Keratinocyte (primary cell): ENCODE results near the gene PBX2. TPM values are rescaled to one million over a fixed set of nuclear protein-coding genes. Genes with fewer than 3 reads are reported as not detected.

Experiments used
- DNase-seq: peaks from one replicate; pipeline ENCODE4 v3.0.0-alpha.2; 2011; ENCODE audit warnings: low read depth, missing footprints, low spot score
- FAIRE-seq: peaks from 2 replicates; lab custom pipeline; 2011; peaks lifted over from hg19 to GRCh38; lab: Jason Lieb, UNC
- H2AFZ ChIP-seq: 2 replicates; pipeline ENCODE4 v1.6.0; 2012; ENCODE audit warnings: low read length, control low read depth, inconsistent platforms; ENCODE audit not compliant: control insufficient read depth
- H3K27ac ChIP-seq: 2 replicates; pipeline ENCODE4 v1.5.1; 2011; ENCODE audit warnings: low read length; ENCODE audit not compliant: control insufficient read depth, insufficient read depth
- H3K27me3 ChIP-seq: 3 replicates; pipeline ENCODE4 v1.6.0; 2011; ENCODE audit warnings: low read length; ENCODE audit not compliant: control insufficient read depth, insufficient read depth; ENCODE audit errors: extremely low read depth
- H3K36me3 ChIP-seq, 2 experiments: 2 replicates in 1 of 2; 3 replicates in 1 of 2; pipeline ENCODE4 v1.5.1; 2011; ENCODE audit warnings: low read length in 2 of 2, mild to moderate bottlenecking in 1 of 2; ENCODE audit not compliant: control insufficient read depth in 2 of 2, insufficient read depth in 2 of 2; ENCODE audit errors: extremely low read depth in 1 of 2
- H3K4me1 ChIP-seq: 3 replicates; pipeline ENCODE4 v1.5.1; 2011; ENCODE audit warnings: low read length; ENCODE audit not compliant: control insufficient read depth, insufficient read depth; ENCODE audit errors: extremely low read depth
- H3K4me2 ChIP-seq: 3 replicates; pipeline ENCODE4 v1.6.0; 2011; ENCODE audit warnings: low read depth, low read length; ENCODE audit not compliant: control insufficient read depth, insufficient read depth; ENCODE audit errors: extremely low read depth
- H3K4me3 ChIP-seq, 3 experiments: fragments of 200-600 bp in 1 of 3; sonication (generic) in 1 of 3; 2 replicates in 2 of 3; 3 replicates in 1 of 3; pipeline ENCODE4 v1.5.1; 2011 to 2016; ENCODE audit warnings: low read length in 3 of 3, mild to moderate bottlenecking in 3 of 3, control low read depth in 2 of 3, inconsistent platforms in 1 of 3, low read depth in 1 of 3, mixed read lengths in 1 of 3, mixed run types in 1 of 3, moderate library complexity in 1 of 3; ENCODE audit not compliant: control insufficient read depth in 2 of 3, insufficient read depth in 2 of 3; ENCODE audit errors: extremely low read depth in 1 of 3
- H3K79me2 ChIP-seq: 2 replicates; pipeline ENCODE4 v1.6.0; 2012; ENCODE audit warnings: low read length; ENCODE audit not compliant: control insufficient read depth, insufficient read depth
- H3K9ac ChIP-seq: 3 replicates; pipeline ENCODE4 v1.6.0; 2011; ENCODE audit warnings: low read length; ENCODE audit not compliant: control insufficient read depth, insufficient read depth; ENCODE audit errors: extremely low read depth
- H3K9me1 ChIP-seq: 3 replicates; pipeline ENCODE4 v1.6.0; 2011; ENCODE audit warnings: low read length; ENCODE audit not compliant: control insufficient read depth, insufficient read depth; ENCODE audit errors: extremely low read depth
- H3K9me3 ChIP-seq: 2 replicates; pipeline ENCODE4 v1.5.1; 2012; ENCODE audit warnings: low read depth, low read length; ENCODE audit not compliant: control insufficient read depth
- H4K20me1 ChIP-seq: 3 replicates; pipeline ENCODE4 v1.6.0; 2011; ENCODE audit warnings: low read length; ENCODE audit not compliant: control insufficient read depth, insufficient read depth; ENCODE audit errors: extremely low read depth
- EZH2 ChIP-seq: IDR thresholded peaks from one replicate; pipeline ENCODE4 v1.6.1; 2012; ENCODE audit warnings: inconsistent platforms, mild to moderate bottlenecking, low read length, moderate library complexity
- dilution Hi-C: fragments of 300-500 bp; cut with MboI; formaldehyde crosslinking; loops from one replicate; pipeline ENCODE4 v1.7.0; 2020; ENCODE audit warnings: low sequenced_read_pairs; ENCODE audit not compliant: extremely low pct_ligation_motif_present
- polyA plus RNA-seq, 5 experiments: library from polyadenylated mRNA; depleted of rRNA in 3 of 5; stranded (reverse) in 3 of 5; stranded (forward) in 1 of 5; unstranded in 1 of 5; fragments of >200 nt; gene quantifications; 1 replicate in 1 of 5; 2 replicates in 3 of 5; 3 replicates in 1 of 5; pipeline versions ENCODE4 v1.2.1 to v1.2.3, GENCODE V29; 2011 to 2012; ENCODE audit warnings: missing spikeins in 2 of 5, low read depth in 1 of 5, low replicate concordance in 1 of 5
- TF ChIP-seq, protein P1 (sequence below), 3 experiments: IDR thresholded peaks in 1 of 3; conservative IDR thresholded peaks in 1 of 3; optimal IDR thresholded peaks in 1 of 3; 2 replicates in 2 of 3; 3 replicates in 1 of 3; pipeline versions ENCODE3 to v1.5.1; 2011; ENCODE audit warnings: low read length in 3 of 3, mild to moderate bottlenecking in 3 of 3, moderate library complexity in 2 of 3, control low read depth in 1 of 3, inconsistent platforms in 1 of 3; ENCODE audit not compliant: insufficient read depth in 2 of 3; ENCODE audit errors: extremely low read depth in 1 of 3

The PBX2 gene
- polyA plus RNA-seq, 1 donor (not counting 4 experiments of a cell fraction or from before 2014, with no cell fraction given): 43.5 TPM

GRCh38 chr6:32210191-32210601, 20.2 kb upstream of the PBX2 start:
- no peaks in the 10 kb centered on the region for H3K4me1 ChIP-seq
- H3K27me3 ChIP-seq: no peaks in the 10 kb centered on the region
- H3K4me2 ChIP-seq: no peak overlapping the region
- DNase-seq (no peak), FAIRE-seq (no peak)
- no peak overlapping the region for H3K9ac ChIP-seq
- H2AFZ ChIP-seq: no peak overlapping the region
- no peaks in the 10 kb centered on the region for H3K36me3 ChIP-seq
- H4K20me1 ChIP-seq: no peaks in the 10 kb centered on the region
- H3K27ac ChIP-seq: no peak overlapping the region
- no peak overlapping the region for H3K4me3 ChIP-seq
- no peaks in the 10 kb centered on the region for H3K79me2 ChIP-seq
- TF ChIP-seq EZH2: no peak
- TF ChIP-seq, protein P1, sequence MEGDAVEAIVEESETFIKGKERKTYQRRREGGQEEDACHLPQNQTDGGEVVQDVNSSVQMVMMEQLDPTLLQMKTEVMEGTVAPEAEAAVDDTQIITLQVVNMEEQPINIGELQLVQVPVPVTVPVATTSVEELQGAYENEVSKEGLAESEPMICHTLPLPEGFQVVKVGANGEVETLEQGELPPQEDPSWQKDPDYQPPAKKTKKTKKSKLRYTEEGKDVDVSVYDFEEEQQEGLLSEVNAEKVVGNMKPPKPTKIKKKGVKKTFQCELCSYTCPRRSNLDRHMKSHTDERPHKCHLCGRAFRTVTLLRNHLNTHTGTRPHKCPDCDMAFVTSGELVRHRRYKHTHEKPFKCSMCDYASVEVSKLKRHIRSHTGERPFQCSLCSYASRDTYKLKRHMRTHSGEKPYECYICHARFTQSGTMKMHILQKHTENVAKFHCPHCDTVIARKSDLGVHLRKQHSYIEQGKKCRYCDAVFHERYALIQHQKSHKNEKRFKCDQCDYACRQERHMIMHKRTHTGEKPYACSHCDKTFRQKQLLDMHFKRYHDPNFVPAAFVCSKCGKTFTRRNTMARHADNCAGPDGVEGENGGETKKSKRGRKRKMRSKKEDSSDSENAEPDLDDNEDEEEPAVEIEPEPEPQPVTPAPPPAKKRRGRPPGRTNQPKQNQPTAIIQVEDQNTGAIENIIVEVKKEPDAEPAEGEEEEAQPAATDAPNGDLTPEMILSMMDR (optimal IDR thresholded peaks at IDR 0.05 in 1 of 3, IDR thresholded peaks at IDR 0.05 in 1 of 3, conservative IDR thresholded peaks at IDR 0.05 in 1 of 3; ENCODE audit: extremely low read depth in 1 of 3, insufficient read depth in 2 of 3, low read length in 3 of 3): no peak
- no peaks in the 10 kb centered on the region for H3K9me1 ChIP-seq
- no peaks in the 10 kb centered on the region for H3K9me3 ChIP-seq
- dilution Hi-C loops: no loop called here

DNA sequence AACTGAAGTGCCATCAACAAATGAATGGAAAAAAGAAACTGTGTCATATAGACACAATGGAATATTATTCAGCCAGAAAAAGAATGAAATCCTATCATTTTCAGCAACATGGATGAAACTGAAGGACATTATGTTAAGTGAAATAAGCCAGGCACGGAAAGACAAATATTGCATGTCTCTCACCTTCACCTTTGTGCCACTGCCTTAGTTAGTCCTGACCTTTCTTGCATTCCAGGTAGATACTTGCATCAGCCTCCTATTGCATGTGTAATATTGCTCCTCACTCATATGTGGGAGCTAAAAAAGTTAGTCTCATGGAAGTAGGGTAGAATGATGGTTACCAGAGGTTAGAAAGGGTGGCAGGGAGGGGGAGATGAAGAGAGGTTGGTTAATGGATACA, 19.0 kb upstream of the PBX2 start:
- Histone ChIP-seq H3K27me3 (no peaks in the 10 kb centered on the region), H3K27ac (no peak overlapping the region), H3K9me3 (no peaks in the 10 kb centered on the region), H4K20me1 (no peaks in the 10 kb centered on the region), H3K9me1 (no peaks in the 10 kb centered on the region), H3K9ac (no peak overlapping the region), H3K36me3 (no peaks in the 10 kb centered on the region), H3K4me3 (no peak overlapping the region), H3K4me2 (no peak overlapping the region), H2AFZ (no peak overlapping the region), H3K79me2 (no peaks in the 10 kb centered on the region), H3K4me1 (no peaks in the 10 kb centered on the region)
- dilution Hi-C loops: no loop called here
- DNase-seq: no peak
- TF ChIP-seq EZH2: no peak
- TF ChIP-seq, protein P1 (optimal IDR thresholded peaks at IDR 0.05 in 1 of 3, IDR thresholded peaks at IDR 0.05 in 1 of 3, conservative IDR thresholded peaks at IDR 0.05 in 1 of 3; ENCODE audit: extremely low read depth in 1 of 3, insufficient read depth in 2 of 3, low read length in 3 of 3): no peak
- no peak for FAIRE-seq
